Memory B cell (primary cell): ENCODE data around the gene PNLIPRP2.

Experiments used
- ATAC-seq: fragments of 150-1000 bp; cut with Tn5 transposase; 2 replicates; pipeline ENCODE4 v1.10.0; 2021; ENCODE audit warnings: low read depth, mild to moderate bottlenecking, moderate library complexity
- DNase-seq, 2 donors: peaks; one replicate each; pipeline ENCODE4 v3.0.0; 2022; ENCODE audit warnings: low spot score in 2 of 2
- H3K27ac Mint-ChIP-seq: one replicate; pipeline ENCODE4 v1.8.0; 2022; ENCODE audit warnings: mild to moderate bottlenecking, moderate library complexity, mixed read lengths
- H3K27me3 Mint-ChIP-seq: one replicate; pipeline ENCODE4 v1.8.0; 2022; ENCODE audit warnings: mixed read lengths
- H3K36me3 Mint-ChIP-seq: one replicate; pipeline ENCODE4 v1.8.0; 2022; ENCODE audit warnings: mild to moderate bottlenecking, mixed read lengths
- H3K4me1 Mint-ChIP-seq: one replicate; pipeline ENCODE4 v1.8.0; 2022; ENCODE audit warnings: mixed read lengths
- H3K4me3 Mint-ChIP-seq: one replicate; pipeline ENCODE4 v1.8.0; 2022; ENCODE audit warnings: mild to moderate bottlenecking, moderate library complexity, mixed read lengths
- H3K9me3 Mint-ChIP-seq: one replicate; pipeline ENCODE4 v1.8.0; 2022; ENCODE audit warnings: mixed read lengths

The PNLIPRP2 gene

DNA sequence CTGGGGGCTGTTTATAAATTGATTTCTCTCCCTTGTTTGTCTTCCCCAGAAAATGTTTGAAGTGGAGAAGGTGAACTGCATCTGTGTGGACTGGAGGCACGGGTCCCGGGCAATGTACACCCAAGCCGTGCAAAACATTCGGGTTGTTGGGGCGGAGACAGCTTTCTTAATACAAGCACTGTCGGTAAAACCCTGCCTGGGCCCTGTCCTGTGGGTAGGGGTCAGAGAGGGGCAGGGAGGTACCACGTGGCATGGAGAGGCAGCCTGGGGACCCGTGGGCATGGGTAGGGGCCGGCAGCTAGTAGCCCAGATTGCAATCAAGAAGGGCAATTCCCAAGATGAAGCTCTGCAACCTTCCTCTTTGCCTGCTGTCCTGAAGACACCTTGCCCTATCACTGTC lies 6.1 kb downstream of the PNLIPRP2 start:
- H3K4me1 Mint-ChIP-seq, result no peaks in the 10 kb centered on the region
- no peaks in the 10 kb centered on the region for H3K36me3 Mint-ChIP-seq
- H3K4me3 Mint-ChIP-seq, result no peak overlapping the region
- H3K9me3 Mint-ChIP-seq, result no peaks in the 10 kb centered on the region
- ATAC-seq (no peak), DNase-seq (no peak)
- H3K27ac Mint-ChIP-seq, result no peak overlapping the region
- peaks cover 1% of the 10 kb centered on the region for H3K27me3 Mint-ChIP-seq

- no peak overlapping the region for H3K4me3 Mint-ChIP-seq
- DNase-seq, result no peak
Measured at GRCh38 chr10:116627386-116627933, 6.7 kb downstream of the PNLIPRP2 start.

GRCh38 chr10:116629340-116629739 lies 8.6 kb downstream of the PNLIPRP2 start:
- Mint-ChIP-seq H3K4me3 (no peak overlapping the region), H3K36me3 (no peaks in the 10 kb centered on the region), H3K4me1 (no peaks in the 10 kb centered on the region), H3K27me3 (peaks cover 1% of the 10 kb centered on the region), H3K9me3 (peaks cover 4% of the 10 kb centered on the region), H3K27ac (no peak overlapping the region)
- ATAC-seq (no peak), DNase-seq (no peak)

More at GRCh38 chr10:116627386-116627933, 6.7 kb downstream of the PNLIPRP2 start:
- H3K27me3 Mint-ChIP-seq, result peaks cover 1% of the 10 kb centered on the region
- ATAC-seq, result no peak
- H3K4me1 Mint-ChIP-seq, result no peaks in the 10 kb centered on the region
- no peaks in the 10 kb centered on the region for H3K9me3 Mint-ChIP-seq
- H3K27ac Mint-ChIP-seq, result no peak overlapping the region
- H3K36me3 Mint-ChIP-seq, result no peaks in the 10 kb centered on the region

DNA sequence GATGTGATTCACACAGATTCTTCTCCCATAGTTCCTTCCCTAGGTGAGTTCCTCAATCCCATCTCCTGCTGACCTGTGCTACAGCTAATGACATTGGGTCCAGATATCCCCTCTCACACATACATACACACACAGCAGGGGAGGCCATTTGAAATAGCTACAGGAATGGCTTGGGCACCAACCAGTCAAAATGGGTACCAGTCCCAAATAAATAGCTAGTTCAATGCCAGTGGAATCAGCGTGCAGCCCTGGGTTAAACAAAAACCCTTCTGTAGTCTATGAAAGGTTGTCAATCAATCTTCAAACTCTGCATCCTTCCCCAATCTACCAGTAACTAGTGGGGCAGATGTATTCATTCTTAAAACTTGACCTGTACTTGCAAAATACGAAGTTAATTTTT lies 9.3 kb downstream of the PNLIPRP2 start:
- Mint-ChIP-seq H3K9me3 (peaks cover 4% of the 10 kb centered on the region), H3K27me3 (peaks cover 1% of the 10 kb centered on the region), H3K4me1 (no peaks in the 10 kb centered on the region), H3K27ac (no peak overlapping the region), H3K4me3 (no peak overlapping the region), H3K36me3 (no peaks in the 10 kb centered on the region)
- ATAC-seq (no peak), DNase-seq (no peak)

- peaks cover 2% of the 10 kb centered on the region for H3K27me3 Mint-ChIP-seq
- ATAC-seq (no peak), DNase-seq (no peak)
- no peak overlapping the region for H3K27ac Mint-ChIP-seq
- no peaks in the 10 kb centered on the region for H3K36me3 Mint-ChIP-seq
- peaks cover 6% of the 10 kb centered on the region for H3K9me3 Mint-ChIP-seq
- H3K4me3 Mint-ChIP-seq, result no peak overlapping the region
- H3K4me1 Mint-ChIP-seq, result peaks cover 2% of the 10 kb centered on the region
Measured at GRCh38 chr10:116631871-116632295, 11.1 kb downstream of the PNLIPRP2 start.

GRCh38 chr10:116632596-116633215 lies 12.0 kb downstream of the PNLIPRP2 start:
- no peak overlapping the region for H3K4me3 Mint-ChIP-seq
- H3K36me3 Mint-ChIP-seq, result no peaks in the 10 kb centered on the region
- ATAC-seq, result no peak
- peaks cover 2% of the 10 kb centered on the region for H3K4me1 Mint-ChIP-seq
- H3K9me3 Mint-ChIP-seq, result peaks cover 6% of the 10 kb centered on the region
- H3K27ac Mint-ChIP-seq, result no peak overlapping the region
- H3K27me3 Mint-ChIP-seq, result peaks cover 2% of the 10 kb centered on the region
- no peak for DNase-seq

DNA sequence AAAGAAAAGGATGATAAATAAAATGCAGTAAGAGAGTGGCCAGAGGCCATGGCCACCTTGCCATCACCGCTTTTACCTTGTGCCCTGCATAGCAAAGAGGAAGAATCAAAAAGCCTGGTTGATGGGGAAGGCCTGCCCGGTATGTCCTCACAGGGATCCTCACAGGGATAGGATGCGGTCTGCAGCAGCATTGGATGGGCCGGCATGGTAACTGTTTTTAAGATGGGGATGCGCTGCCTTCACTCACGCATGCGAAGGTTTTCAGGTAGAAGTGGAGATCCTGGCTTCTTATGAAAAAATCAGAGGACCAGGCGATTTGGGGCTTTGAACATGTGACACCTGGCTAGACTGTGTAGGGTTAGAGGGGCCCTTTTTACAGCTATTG lies 12.5 kb downstream of the PNLIPRP2 start:
- Mint-ChIP-seq H3K36me3 (no peaks in the 10 kb centered on the region), H3K9me3 (peaks cover 6% of the 10 kb centered on the region), H3K27me3 (peaks cover 2% of the 10 kb centered on the region), H3K4me1 (peaks cover 2% of the 10 kb centered on the region), H3K27ac (no peak overlapping the region), H3K4me3 (no peak overlapping the region)
- no peak for DNase-seq
- no peak for ATAC-seq

DNA sequence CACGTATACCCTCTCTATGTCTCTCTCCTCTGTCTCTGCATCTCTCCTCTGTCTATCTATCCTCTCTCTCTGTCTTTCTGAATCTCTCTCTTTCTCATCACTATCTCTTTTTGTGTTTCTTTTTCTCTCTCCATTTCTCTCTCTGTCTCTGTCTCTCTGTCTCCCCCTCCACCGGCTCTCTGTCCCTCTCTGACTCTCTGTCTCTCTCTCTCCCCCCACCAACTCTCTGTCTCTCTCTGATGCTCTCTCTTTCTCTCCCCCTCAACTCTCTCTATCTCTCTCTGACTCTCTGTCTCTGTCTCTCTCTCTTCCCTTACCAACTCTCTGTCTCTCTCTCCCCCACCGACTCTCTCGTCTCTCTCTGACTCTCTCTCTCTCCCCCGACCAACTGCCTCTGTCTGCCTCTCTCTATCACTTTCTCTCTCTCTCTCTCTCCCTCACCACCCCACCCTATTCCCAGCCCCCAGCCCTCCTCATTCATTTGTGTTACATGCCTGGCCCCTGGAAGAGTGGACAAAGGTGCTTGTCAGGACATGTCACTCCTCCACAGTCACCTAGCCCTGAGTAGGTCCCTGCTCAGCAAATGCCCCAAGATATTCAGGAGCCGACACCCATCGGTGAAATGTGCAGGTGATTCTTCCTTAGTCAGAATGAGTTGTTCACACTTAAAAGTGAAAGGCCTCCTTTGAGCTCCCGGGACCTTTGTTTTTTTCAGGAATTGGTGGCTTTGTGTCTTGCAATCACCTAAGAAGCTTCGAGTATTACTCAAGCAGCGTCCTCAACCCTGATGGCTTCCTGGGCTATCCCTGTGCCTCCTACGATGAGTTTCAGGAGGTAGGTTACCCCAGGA lies 13.6 kb downstream of the PNLIPRP2 start:
- H3K36me3 Mint-ChIP-seq, result no peaks in the 10 kb centered on the region
- peaks cover 6% of the 10 kb centered on the region for H3K9me3 Mint-ChIP-seq

GRCh38 chr10:116636385-116636784 lies 15.6 kb downstream of the PNLIPRP2 start:
- Mint-ChIP-seq H3K27me3 (peaks cover 2% of the 10 kb centered on the region), H3K4me3 (no peak overlapping the region), H3K27ac (no peak overlapping the region), H3K36me3 (no peaks in the 10 kb centered on the region), H3K4me1 (peaks cover 2% of the 10 kb centered on the region), H3K9me3 (peaks cover 6% of the 10 kb centered on the region)
- DNase-seq, result no peak
- ATAC-seq, result no peak

More for the DNA sequence above, 13.6 kb downstream of the PNLIPRP2 start:
- Mint-ChIP-seq H3K4me3 (no peak overlapping the region), H3K27ac (no peak overlapping the region), H3K27me3 (peaks cover 2% of the 10 kb centered on the region), H3K4me1 (peaks cover 2% of the 10 kb centered on the region)
- DNase-seq, result no peak
- no peak for ATAC-seq

DNA sequence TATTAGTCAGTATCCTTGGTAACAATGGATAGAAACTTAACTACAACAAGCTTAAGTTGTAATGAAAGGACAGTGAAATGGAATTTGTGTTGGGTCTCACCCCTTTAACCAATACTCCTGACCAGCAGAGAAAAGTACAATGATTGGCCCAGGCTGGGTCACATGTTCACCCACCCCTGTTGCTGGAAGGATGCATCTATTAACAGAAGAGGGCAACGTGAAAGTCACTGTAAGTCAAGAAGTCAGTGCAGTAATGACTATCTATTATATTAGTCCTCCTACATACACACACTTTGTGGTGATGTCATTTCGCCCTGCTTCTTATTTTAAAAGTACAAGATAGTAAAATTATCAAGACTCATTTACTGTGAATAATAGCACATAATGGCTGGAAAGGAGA lies 16.2 kb downstream of the PNLIPRP2 start:
- no peak for DNase-seq
- H3K27me3 Mint-ChIP-seq, result peaks cover 2% of the 10 kb centered on the region
- H3K36me3 Mint-ChIP-seq, result no peaks in the 10 kb centered on the region
- H3K4me3 Mint-ChIP-seq, result no peak overlapping the region
- peaks cover 2% of the 10 kb centered on the region for H3K4me1 Mint-ChIP-seq
- ATAC-seq, result no peak
- H3K27ac Mint-ChIP-seq, result no peak overlapping the region
- H3K9me3 Mint-ChIP-seq, result peaks cover 6% of the 10 kb centered on the region

DNA sequence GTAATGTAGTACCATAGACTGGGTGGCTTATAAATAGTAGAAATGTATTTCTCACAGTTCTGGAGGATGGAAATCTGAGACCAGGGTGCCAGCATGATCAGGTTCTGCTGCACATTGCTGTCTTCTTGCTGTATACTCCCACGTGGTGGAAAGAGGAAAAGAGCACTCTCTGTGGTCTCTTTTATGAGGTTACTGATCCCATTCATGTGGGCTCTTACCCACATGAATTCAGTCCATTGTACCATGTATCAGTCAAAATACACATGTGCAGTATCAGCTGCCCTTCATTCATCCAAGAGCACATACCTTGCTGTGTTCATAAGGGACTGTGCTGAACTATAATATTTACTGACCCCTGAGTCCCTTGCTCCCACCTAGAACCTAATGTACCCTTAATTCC lies 17.1 kb downstream of the PNLIPRP2 start:
- H3K36me3 Mint-ChIP-seq, result no peaks in the 10 kb centered on the region
- ATAC-seq, result no peak
- peaks cover 2% of the 10 kb centered on the region for H3K27me3 Mint-ChIP-seq

DNA sequence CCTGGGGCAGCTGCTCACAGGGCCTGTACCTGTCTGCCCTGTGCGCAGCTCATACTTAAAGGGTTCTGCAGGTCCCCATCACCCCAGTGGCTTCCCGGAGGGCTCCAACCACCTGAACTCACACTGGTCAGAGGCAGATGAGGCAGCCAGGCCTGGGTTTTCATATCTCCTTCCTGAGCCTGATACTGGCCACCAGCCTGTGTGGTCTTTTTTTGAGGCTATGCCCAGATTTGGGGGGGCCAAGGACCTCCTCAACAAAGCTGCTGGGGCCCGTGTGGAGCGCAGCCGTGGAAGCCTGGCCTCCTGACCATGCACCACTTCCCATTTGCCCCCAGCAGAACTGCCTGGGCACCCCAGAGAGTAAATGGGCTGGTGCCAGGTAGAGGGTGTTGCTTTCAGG lies 25.7 kb downstream of the PNLIPRP2 start:
- DNase-seq (no peak), ATAC-seq (no peak)
- Mint-ChIP-seq H3K9me3 (peaks cover 8% of the 10 kb centered on the region), H3K27ac (no peak overlapping the region), H3K4me1 (no peaks in the 10 kb centered on the region), H3K36me3 (no peaks in the 10 kb centered on the region), H3K4me3 (no peak overlapping the region), H3K27me3 (peaks cover 3% of the 10 kb centered on the region)

More for the DNA sequence above, 17.1 kb downstream of the PNLIPRP2 start:
- DNase-seq, result no peak
- no peak overlapping the region for H3K27ac Mint-ChIP-seq
- peaks cover 6% of the 10 kb centered on the region for H3K9me3 Mint-ChIP-seq
- no peak overlapping the region for H3K4me3 Mint-ChIP-seq
- H3K4me1 Mint-ChIP-seq, result peaks cover 2% of the 10 kb centered on the region

GRCh38 chr10:116648903-116649302 lies 28.1 kb downstream of the PNLIPRP2 start:
- no peak overlapping the region for H3K4me3 Mint-ChIP-seq
- peaks cover 10% of the 10 kb centered on the region for H3K9me3 Mint-ChIP-seq
- H3K4me1 Mint-ChIP-seq, result no peaks in the 10 kb centered on the region
- peaks cover 3% of the 10 kb centered on the region for H3K27me3 Mint-ChIP-seq
- DNase-seq (no peak), ATAC-seq (no peak)
- no peaks in the 10 kb centered on the region for H3K36me3 Mint-ChIP-seq
- H3K27ac Mint-ChIP-seq, result no peak overlapping the region

- no peak for DNase-seq
- Mint-ChIP-seq H3K4me1 (no peaks in the 10 kb centered on the region), H3K9me3 (peaks cover 10% of the 10 kb centered on the region), H3K27ac (no peak overlapping the region), H3K4me3 (no peak overlapping the region), H3K27me3 (no peaks in the 10 kb centered on the region), H3K36me3 (no peaks in the 10 kb centered on the region)
- no peak for ATAC-seq
Measured at GRCh38 chr10:116653885-116654284, 33.1 kb downstream of the PNLIPRP2 start.
